Esophagus muscularis mucosa (tissue), 3 donors: Measurements from ENCODE around the gene DSCAML1.

Experiments
- POLR2A ChIP-seq: fragments of 450-650 bp; IDR thresholded peaks from one replicate; pipeline ENCODE4 v1.6.1; 2017; ENCODE audit warnings: antibody characterized with exemption, moderate library complexity, mild to moderate bottlenecking, low read depth
- TF ChIP-seq, protein P1 (sequence below), 3 experiments: fragments of 200-600 bp in 2 of 3; fragments of 450-650 bp in 1 of 3; sonication (generic) in 2 of 3; IDR thresholded peaks; one replicate each; pipeline ENCODE4 v1.5.1; 2017 to 2019; ENCODE audit warnings: antibody characterized with exemption in 3 of 3, mild to moderate bottlenecking in 2 of 3, moderate library complexity in 1 of 3

DNA sequence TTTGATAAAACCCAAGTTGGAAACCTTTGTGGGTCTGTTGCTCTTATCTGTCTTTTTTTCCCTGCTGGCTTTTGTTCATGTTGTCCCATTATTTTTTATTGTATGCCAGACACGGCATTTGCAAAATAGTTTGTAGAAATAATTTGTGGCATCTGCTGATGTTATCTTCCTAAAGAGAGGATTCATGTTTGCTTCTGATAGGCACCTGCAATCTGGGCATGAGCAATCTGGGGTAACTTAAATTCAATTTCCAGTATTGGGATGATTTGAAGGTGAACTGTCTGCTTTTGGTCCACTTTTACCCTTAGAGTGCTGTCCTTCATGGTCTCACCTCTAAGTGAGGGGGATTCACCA lies 342.5 kb downstream of the DSCAML1 start:
- TF ChIP-seq, protein P1, sequence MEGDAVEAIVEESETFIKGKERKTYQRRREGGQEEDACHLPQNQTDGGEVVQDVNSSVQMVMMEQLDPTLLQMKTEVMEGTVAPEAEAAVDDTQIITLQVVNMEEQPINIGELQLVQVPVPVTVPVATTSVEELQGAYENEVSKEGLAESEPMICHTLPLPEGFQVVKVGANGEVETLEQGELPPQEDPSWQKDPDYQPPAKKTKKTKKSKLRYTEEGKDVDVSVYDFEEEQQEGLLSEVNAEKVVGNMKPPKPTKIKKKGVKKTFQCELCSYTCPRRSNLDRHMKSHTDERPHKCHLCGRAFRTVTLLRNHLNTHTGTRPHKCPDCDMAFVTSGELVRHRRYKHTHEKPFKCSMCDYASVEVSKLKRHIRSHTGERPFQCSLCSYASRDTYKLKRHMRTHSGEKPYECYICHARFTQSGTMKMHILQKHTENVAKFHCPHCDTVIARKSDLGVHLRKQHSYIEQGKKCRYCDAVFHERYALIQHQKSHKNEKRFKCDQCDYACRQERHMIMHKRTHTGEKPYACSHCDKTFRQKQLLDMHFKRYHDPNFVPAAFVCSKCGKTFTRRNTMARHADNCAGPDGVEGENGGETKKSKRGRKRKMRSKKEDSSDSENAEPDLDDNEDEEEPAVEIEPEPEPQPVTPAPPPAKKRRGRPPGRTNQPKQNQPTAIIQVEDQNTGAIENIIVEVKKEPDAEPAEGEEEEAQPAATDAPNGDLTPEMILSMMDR (IDR thresholded peaks at IDR 0.05) = no peak
- TF ChIP-seq POLR2A = no peak
